ACC112 (cell line): ENCODE data around the gene SEPTIN1.
"Not testable (repeated sequence)": the region's sequence is repeated elsewhere in the genome, so short reads cannot be mapped to it uniquely, and the experiment has no call there.

Experiments
- H2AFZ ChIP-seq: fragments of 200-600 bp; sonication (generic); one replicate; pipeline ENCODE4 v1.6.0; 2017; ENCODE audit warnings: antibody characterized with exemption, low read length; ENCODE audit not compliant: unreplicated experiment
- H3K27ac ChIP-seq: fragments of 200-600 bp; sonication (generic); 2 replicates; pipeline ENCODE4 v1.5.1; 2014; ENCODE audit warnings: low read depth, mild to moderate bottlenecking, antibody characterized with exemption, low read length, moderate library complexity
- H3K27me3 ChIP-seq: fragments of 200-600 bp; sonication (generic); 2 replicates; pipeline ENCODE4 v1.6.1; 2014; ENCODE audit warnings: mild to moderate bottlenecking, antibody characterized with exemption, low read length, moderate library complexity, mixed read lengths; ENCODE audit not compliant: insufficient read depth
- H3K36me3 ChIP-seq: fragments of 200-600 bp; sonication (generic); 2 replicates; pipeline ENCODE4 v1.6.1; 2016; ENCODE audit warnings: mild to moderate bottlenecking, antibody characterized with exemption, low read length, moderate library complexity, mixed read lengths; ENCODE audit not compliant: insufficient read depth
- H3K4me1 ChIP-seq: fragments of 200-600 bp; sonication (generic); one replicate; pipeline ENCODE4 v1.6.1; 2016; ENCODE audit warnings: low read length, mixed read lengths; ENCODE audit not compliant: insufficient read depth, unreplicated experiment, control insufficient read depth
- H3K4me3 ChIP-seq: fragments of 200-600 bp; sonication (generic); 2 replicates; pipeline ENCODE4 v1.5.1; 2014; ENCODE audit warnings: mild to moderate bottlenecking, low read depth, low read length
- H3K79me2 ChIP-seq: fragments of 200-600 bp; sonication (generic); one replicate; pipeline ENCODE4 v1.6.0; 2016; ENCODE audit warnings: low read length; ENCODE audit not compliant: control insufficient read depth, unreplicated experiment, insufficient read depth

SEPTIN1 gene

DNA sequence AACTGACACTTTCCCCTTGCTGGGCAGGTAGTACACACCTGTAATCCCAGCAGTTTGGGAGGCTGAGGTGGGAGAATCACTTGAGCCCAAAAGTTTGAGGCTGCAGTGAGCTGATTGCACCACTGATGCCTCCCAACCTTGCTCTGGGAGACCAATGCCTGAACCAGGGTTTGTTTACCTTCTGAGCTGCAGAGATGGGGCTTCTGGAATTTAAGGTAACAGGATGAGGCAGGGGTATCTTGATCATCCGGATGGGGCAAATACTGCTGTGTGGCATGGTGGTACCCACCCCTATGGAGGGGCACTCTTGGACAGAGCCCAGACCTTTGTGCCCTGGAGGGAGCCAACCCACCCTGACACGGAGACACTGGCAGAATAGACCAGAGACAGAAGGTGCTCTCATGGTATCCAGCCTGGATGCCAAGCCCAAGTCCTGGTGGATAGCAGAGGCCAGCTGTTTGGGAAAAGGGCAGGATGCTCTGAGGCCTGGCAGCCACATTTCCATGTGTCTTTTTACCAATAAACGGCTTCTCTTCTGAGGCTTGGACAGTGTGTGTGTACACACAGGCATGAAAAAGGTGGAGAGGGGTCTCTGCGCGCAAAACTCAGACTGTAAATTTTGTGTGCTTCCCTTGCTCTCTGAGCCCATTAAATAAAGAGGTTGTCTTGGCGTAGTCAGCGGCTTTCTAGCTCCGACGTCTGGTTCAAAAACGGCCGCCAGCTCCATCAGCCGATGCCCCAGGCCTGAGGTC is 17.2 kb upstream of the SEPTIN1 start:
- Histone ChIP-seq H3K27me3 (no peaks in the 10 kb centered on the region), H3K36me3 (no peaks in the 10 kb centered on the region), H3K4me3 (peak overlapping the region; percentile 80), H3K27ac (peak overlapping the region; percentile 87), H2AFZ (peak overlapping the region; percentile 79), H3K4me1 (peaks cover 11% of the 10 kb centered on the region), H3K79me2 (peaks cover 4% of the 10 kb centered on the region)

GRCh38 chr16:30398661-30399434 is 16.5 kb upstream of the SEPTIN1 start:
- Histone ChIP-seq H3K79me2 (peaks cover 4% of the 10 kb centered on the region), H3K4me1 (peaks cover 14% of the 10 kb centered on the region), H2AFZ (no peak overlapping the region), H3K27me3 (no peaks in the 10 kb centered on the region), H3K4me3 (no peak overlapping the region), H3K36me3 (no peaks in the 10 kb centered on the region), H3K27ac (no peak overlapping the region)

- H3K4me1 ChIP-seq = peaks cover 14% of the 10 kb centered on the region
- H3K4me3 ChIP-seq = no peak overlapping the region
- H3K79me2 ChIP-seq = peaks cover 4% of the 10 kb centered on the region
- no peaks in the 10 kb centered on the region for H3K27me3 ChIP-seq
- no peak overlapping the region for H2AFZ ChIP-seq
- no peak overlapping the region for H3K27ac ChIP-seq
- H3K36me3 ChIP-seq = no peaks in the 10 kb centered on the region
Observed at GRCh38 chr16:30397776-30398660, 15.7 kb upstream of the SEPTIN1 start.

DNA sequence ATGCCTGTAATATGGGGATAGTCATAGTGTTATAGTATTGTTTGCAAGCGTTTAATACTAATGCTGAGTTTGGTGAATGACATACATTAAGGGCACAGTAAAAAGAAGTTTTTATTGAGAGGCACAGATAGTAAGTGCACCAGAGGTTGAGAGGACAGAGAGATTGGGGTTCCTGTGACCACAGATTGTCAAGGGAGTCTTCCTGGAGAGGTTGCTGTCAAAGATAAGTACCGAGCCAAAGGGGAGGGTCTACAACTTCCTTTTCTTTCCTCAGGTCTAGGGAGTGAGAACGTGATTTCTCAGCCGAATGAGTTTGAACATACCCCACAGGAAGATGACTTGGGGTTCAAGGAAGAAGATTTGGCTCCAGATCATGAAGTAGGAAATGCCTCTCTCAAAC is 14.7 kb upstream of the SEPTIN1 start:
- no peaks in the 10 kb centered on the region for H3K27me3 ChIP-seq
- no peak overlapping the region for H3K27ac ChIP-seq
- H3K79me2 ChIP-seq = peaks cover 4% of the 10 kb centered on the region
- no peaks in the 10 kb centered on the region for H3K36me3 ChIP-seq
- peaks cover 14% of the 10 kb centered on the region for H3K4me1 ChIP-seq
- no peak overlapping the region for H2AFZ ChIP-seq
- H3K4me3 ChIP-seq = no peak overlapping the region

DNA sequence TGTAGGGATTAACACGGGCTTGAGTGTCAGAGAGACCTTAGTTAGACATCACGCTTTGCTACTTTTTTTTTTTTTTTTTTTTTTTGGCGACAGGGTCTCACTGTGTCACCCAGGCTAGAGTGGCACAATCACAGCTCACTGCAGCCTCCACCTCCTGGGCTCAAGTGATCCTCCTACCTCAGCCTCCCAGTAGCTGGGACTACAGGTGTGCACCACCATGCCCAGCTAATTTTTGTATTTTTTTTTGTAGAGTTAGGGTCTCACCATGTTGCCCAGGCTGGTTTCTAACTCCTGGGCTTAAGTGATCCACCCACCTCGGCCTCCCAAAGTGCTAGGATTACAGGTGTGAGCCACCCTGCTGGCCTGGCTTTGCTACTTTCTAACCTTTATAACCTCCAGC is 14.3 kb upstream of the SEPTIN1 start:
- H3K4me1 ChIP-seq = peaks cover 14% of the 10 kb centered on the region
- not testable (repeated sequence) for H3K79me2 ChIP-seq, H3K27ac ChIP-seq, H2AFZ ChIP-seq, H3K27me3 ChIP-seq, H3K36me3 ChIP-seq
- peak overlapping the region; percentile 99 for H3K4me3 ChIP-seq

DNA sequence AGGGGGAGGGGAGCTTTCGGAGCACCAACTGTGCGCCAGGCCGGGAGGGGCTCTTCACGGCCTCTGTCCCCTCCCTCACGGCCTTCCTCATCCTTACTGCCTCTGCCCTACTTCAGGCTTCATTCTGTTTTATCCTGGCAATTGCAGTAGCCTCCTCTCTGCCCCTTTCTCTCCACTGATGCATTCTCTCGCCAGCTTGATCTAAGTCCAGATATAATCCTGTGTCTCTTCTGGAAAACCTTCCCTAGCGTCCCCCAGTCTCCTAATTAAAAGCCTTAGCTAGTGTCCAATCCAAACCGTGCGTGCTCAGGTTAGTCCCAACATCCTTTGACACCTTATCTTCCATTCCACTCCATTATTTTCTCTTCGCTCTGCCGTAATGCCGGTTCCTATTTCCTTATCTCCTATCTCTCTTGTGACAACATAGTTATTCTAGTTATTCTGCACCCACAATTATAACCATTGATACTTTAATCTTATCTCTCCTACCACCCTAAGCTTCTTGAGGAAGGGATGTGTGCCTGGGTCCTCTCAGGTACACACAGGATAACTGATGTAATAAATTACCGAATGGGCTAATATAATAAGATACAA is 13.7 kb upstream of the SEPTIN1 start:
- Histone ChIP-seq H2AFZ (no peak overlapping the region), H3K4me3 (peak overlapping the region; percentile 99), H3K4me1 (peaks cover 14% of the 10 kb centered on the region), H3K27me3 (no peaks in the 10 kb centered on the region), H3K36me3 (no peaks in the 10 kb centered on the region), H3K79me2 (peaks cover 4% of the 10 kb centered on the region), H3K27ac (no peak overlapping the region)

GRCh38 chr16:30395155-30395991 is 13.0 kb upstream of the SEPTIN1 start, which contains the start of gene ZNF48:
Gene ZNF48 (plus strand): TSS chr16:30395420. CDS start chr16:30395795, 375 bp downstream.
- Histone ChIP-seq H2AFZ (peak within 1 kb of the TSS; percentile 84), H3K27ac (peak within 1 kb of the TSS; percentile 57), H3K36me3 (no peaks in the 10 kb centered on the region), H3K79me2 (peaks cover 4% of the 10 kb centered on the region), H3K27me3 (no peaks in the 10 kb centered on the region), H3K4me3 (peak within 1 kb of the TSS; percentile 99), H3K4me1 (peaks cover 14% of the 10 kb centered on the region)

GRCh38 chr16:30394592-30395154 is 12.3 kb upstream of the SEPTIN1 start:
- H3K27me3 ChIP-seq = no peaks in the 10 kb centered on the region
- H3K4me1 ChIP-seq = peaks cover 10% of the 10 kb centered on the region
- no peaks in the 10 kb centered on the region for H3K36me3 ChIP-seq
- H3K27ac ChIP-seq = peak overlapping the region; percentile 57
- H3K4me3 ChIP-seq = peak overlapping the region; percentile 99
- H3K79me2 ChIP-seq = peaks cover 4% of the 10 kb centered on the region
- H2AFZ ChIP-seq = peak overlapping the region; percentile 84

DNA sequence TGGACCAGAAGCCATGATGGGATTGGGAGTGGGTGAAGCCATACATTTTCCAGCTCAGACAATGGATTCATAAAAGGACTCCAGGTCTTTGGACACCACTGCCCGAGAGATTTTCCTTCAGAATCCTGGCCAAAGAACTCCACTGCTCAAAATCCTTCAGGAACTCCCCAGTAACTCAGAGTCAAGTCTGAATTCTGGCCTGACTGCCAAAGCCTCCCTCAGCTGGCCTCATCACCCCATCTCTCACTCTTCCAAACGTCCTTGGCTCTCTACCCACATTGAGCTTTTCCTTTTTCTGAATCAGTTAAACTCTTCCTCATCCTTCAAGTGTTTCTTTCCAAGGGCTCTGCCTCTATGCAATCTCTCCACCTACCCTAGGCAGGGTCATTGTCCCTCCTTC is 1.2 kb upstream of the SEPTIN1 start:
- H2AFZ ChIP-seq = no peak overlapping the region
- H3K27me3 ChIP-seq = no peaks in the 10 kb centered on the region
- no peaks in the 10 kb centered on the region for H3K36me3 ChIP-seq
- peaks cover 5% of the 10 kb centered on the region for H3K79me2 ChIP-seq
- H3K4me3 ChIP-seq = no peak overlapping the region
- H3K4me1 ChIP-seq = no peaks in the 10 kb centered on the region
- H3K27ac ChIP-seq = no peak overlapping the region
